T47D (cell line): Measurements from ENCODE around the gene FBRS.

Source experiments
- DNase-seq, 2 experiments: peaks; one replicate each; pipeline versions ENCODE4 v3.0.0 to v3.0.0-alpha.2; 2011 to 2012; ENCODE audit warnings: low read depth in 1 of 2, low spot score in 1 of 2
- JUND ChIP-seq: IDR thresholded peaks from 2 replicates; pipeline ENCODE4 v1.6.1; 2012; ENCODE audit warnings: low read depth
- in situ Hi-C: cut with HindIII; loops from 2 replicates; pipeline ENCODE4 v1.10.0; 2016; ENCODE audit warnings: low sequenced_read_pairs, low pct_unique_long_range_greater_than_20kb

Gene FBRS

DNA sequence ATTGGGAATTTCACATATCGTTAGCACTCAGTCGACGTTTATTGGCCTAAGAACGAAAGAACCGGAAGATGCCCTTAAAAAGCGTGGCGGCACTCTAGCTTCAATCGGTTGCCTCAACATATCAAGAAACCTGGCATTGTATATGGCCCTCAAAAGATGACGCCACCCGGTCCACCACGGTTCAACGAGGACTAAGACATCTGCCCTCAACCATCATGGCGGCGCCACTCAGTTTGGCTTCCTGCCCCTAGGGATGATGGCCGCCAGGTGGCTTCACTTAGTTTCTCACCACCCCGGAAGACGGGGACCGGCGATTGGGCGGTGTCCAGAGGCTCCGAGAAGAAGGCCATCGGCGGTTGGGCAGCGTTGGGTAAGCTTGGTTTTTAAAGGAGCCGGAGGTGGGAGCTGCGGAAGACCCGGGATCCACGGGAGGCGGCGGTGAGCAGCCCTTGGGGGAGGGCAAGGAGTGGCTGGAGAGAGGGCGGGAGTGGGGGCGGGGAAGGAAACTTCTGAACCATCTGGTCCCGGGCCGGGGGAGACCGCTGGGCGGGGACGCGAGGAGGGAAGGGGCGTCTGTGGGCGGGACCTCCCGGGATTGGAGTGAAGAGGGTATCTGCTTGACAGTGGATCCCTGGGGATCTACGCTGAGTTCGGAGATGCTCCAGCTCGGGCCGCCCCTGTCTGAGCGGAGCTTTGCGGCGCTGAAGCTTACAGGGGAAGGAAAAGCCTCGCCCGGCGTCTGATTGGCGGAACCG lies 7.7 kb upstream of the FBRS start, which contains the start of gene PRR14:
Gene PRR14 (plus strand): TSS at position 592 of the 755 bp plus-strand sequence. CDS start 686 bp downstream, outside the sequence.
- in situ Hi-C loops, result no loop called here
- peak; percentile 93 to 100 for DNase-seq
- no peak for TF ChIP-seq JUND

DNA sequence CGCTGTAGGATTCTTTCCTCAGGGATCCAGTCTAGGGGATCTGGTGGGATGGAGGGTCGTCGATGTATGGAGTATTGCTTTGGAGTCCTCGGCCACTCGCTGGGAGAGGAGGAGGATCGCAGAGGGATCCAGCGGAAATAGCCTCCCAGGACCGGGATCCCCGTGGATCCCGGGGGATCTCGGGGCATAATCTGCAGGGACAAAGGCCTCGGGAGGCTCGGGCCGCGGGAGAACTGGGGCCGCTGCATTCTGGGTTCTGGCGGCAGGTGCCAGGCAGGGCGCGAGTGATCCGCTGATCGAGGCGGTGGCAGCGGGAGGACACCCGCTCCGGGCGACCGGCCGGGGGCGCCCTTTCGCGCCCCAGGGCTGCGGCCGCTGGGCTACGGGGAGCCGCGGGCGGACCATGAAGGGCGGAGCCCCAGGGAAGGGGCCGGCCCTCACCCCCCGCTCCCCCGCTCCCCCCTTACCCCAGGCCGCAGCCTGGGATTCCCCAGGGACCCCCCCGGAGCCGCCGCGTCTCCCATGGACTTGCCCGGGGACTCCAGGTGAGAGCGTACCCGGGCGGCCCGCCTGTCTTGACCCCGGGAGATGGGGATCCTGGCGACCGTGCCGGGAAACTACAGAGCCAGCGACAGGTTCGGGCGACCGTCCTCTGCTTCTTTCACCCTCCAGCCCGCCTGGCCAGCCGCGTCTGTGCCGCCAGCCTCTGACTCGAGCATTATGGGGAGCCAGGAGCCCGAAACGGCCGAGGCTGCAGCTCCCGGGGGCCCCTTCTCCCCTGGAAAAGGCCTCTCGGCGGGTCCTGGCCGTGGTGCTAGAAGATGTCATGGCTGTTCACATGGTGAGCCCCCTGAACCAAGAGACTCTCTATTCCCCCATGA lies 6.9 kb upstream of the FBRS start:
- DNase-seq, result peak; percentile 61 to 68
- in situ Hi-C loops, result no loop called here
- no peak for TF ChIP-seq JUND

DNA sequence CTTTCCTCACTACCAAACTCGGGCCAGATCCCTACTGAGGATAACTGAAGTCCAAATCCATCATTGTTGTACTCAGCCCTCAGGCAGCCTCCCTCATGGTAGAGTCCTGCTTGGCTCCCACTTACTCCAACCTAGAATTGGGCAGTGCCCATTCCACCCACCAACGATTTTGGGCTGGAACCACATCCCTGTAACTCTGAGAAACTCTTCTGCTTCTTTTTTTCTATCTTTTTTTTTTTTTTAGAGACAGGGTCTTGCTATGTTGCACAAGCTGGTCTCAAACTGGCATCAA lies 6.3 kb upstream of the FBRS start:
- TF ChIP-seq JUND, result no peak
- in situ Hi-C loops, result no loop called here
- DNase-seq, result no peak

- TF ChIP-seq JUND, result no peak
- in situ Hi-C loops, result no loop called here
- DNase-seq, result no peak
Observed at GRCh38 chr16:30652718-30653117, 5.5 kb upstream of the FBRS start.

- no peak for TF ChIP-seq JUND
- no peak for DNase-seq
- in situ Hi-C loops, result no loop called here
Observed at GRCh38 chr16:30654856-30655255, 3.4 kb upstream of the FBRS start.

DNA sequence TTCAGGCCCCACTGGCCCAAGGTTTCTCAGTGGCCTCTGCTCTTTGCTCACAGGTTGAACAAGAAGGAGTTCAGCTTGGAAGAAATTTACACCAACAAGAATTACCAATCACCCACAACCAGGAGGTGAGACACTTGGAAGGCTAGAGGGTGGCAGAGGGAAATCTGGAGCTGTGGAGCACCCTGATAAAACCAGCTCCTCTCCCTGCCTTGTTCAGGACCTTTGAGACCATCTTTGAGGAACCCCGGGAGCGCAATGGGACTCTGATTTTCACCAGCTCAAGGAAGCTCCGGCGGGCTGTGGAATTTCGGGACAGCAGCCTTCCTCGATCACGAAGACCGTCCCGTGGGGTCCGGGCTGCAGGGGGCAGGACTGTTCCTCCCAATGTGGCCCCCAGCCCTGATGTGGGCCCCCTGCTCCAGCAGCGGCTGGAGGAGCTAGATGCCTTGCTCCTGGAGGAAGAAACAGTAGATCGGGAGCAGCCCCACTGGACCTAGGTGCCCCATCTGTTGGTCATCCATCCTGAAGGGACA lies 2.4 kb upstream of the FBRS start:
- DNase-seq, result no peak
- in situ Hi-C loops, result no loop called here
- no peak for TF ChIP-seq JUND

- TF ChIP-seq JUND, result no peak
- in situ Hi-C loops, result no loop called here
- DNase-seq, result no peak
Observed at GRCh38 chr16:30656388-30656787, 1.8 kb upstream of the FBRS start.

GRCh38 chr16:30656974-30657865 lies 1.0 kb upstream of the FBRS start:
- TF ChIP-seq JUND, result no peak
- in situ Hi-C loops, result no loop called here
- DNase-seq, result no peak

DNA sequence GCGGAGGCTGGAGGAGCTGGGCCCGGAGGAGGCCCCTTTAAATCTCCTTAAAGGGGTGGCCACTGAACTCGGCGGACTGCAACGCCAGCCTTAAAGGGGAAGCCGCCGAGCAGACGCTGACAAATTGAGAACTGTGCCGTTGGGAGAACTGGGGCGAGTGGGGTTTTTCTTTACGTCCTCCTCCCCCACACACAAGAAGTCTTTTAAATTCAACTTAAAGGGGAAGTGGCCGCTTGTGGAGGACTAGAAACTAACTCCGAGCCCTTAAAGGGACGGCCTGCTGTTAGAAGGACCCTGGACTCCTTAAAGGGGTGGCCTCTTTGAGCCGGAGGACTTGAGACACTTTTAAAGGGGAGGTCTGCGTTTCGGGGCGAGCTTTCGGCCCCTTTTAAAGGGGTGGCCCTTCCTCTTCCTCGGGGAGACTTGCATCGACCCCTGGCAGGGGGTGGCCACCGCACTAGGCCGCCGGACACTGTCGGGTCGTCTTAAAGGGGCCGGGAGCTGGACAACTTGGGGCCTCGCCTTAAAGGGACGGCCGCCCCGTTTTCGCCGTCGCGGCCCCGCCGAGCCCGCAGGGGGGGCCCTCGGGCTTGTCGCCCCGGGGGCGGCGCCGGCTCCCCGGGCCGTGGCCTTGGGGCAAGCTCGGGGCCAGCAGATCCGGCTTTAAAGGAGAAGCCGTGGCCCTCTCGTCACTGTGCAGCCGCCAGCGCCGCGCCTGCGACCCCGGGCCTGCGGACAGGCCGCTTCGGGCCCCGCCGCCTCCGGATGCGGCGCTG lies 688 bp downstream of the FBRS start:
- in situ Hi-C loops, result no loop called here
- DNase-seq, result peak; percentile 65 to 98
- no peak for TF ChIP-seq JUND

GRCh38 chr16:30659507-30660423 lies 1.5 kb downstream of the FBRS start:
- in situ Hi-C loops, result no loop called here

More at GRCh38 chr16:30659507-30660423, 1.5 kb downstream of the FBRS start:
- no peak for TF ChIP-seq JUND
- peak; percentile 34 to 77 for DNase-seq
